Activated CD4-positive, CD25-positive, alpha-beta regulatory T cell (primary cell): ENCODE results near the gene DAPK2.
"Not testable (repeated sequence)": the region's sequence is repeated elsewhere in the genome, so short reads cannot be mapped to it uniquely, and the experiment has no call there.

ENCODE experiments used
- DNase-seq, 4 experiments: peaks; one replicate each; lab custom pipeline; 2025; lab: John Stamatoyannopoulos, UW

The DAPK2 gene

GRCh38 chr15:64046421-64047153, at the start of gene DAPK2:
DAPK2 (minus strand) TSS chr15:64046485; CDS start chr15:64040261, 6,224 bp downstream.
- peak; percentile 14 to 44 (median 27) for DNase-seq

- no peak for DNase-seq
Measured at GRCh38 chr15:64095431-64095794, 49.1 kb upstream of the DAPK2 start.

- DNase-seq: peak; percentile 72 to 84 (median 76)
Measured at GRCh38 chr15:64093627-64094417, 47.5 kb upstream of the DAPK2 start, which contains the start of gene CIAO2A. CIAO2A (minus strand) TSS chr15:64093838; CDS start chr15:64093768, 70 bp downstream.

- peak in 1 of 4 experiments; percentile 15 for DNase-seq
Measured at GRCh38 chr15:64092864-64093626, 46.8 kb upstream of the DAPK2 start.

- DNase-seq: no peak
Measured at GRCh38 chr15:64092075-64092820, 46.0 kb upstream of the DAPK2 start.

GRCh38 chr15:64090527-64090926, 44.2 kb upstream of the DAPK2 start:
- no peak for DNase-seq

GRCh38 chr15:64089543-64090280, 43.4 kb upstream of the DAPK2 start:
- DNase-seq: no peak

GRCh38 chr15:64082757-64083156, 36.5 kb upstream of the DAPK2 start:
- DNase-seq: no peak

GRCh38 chr15:64073496-64073895, 27.2 kb upstream of the DAPK2 start:
- not testable (repeated sequence) for DNase-seq

GRCh38 chr15:64072812-64073211, 26.5 kb upstream of the DAPK2 start:
- no peak for DNase-seq

- DNase-seq: no peak
Measured at GRCh38 chr15:64071931-64072765, 25.9 kb upstream of the DAPK2 start.

- no peak for DNase-seq
Measured at GRCh38 chr15:64070965-64071851, 24.9 kb upstream of the DAPK2 start.

GRCh38 chr15:64070106-64070505, 23.8 kb upstream of the DAPK2 start:
- no peak for DNase-seq

- DNase-seq: no peak
Measured at GRCh38 chr15:64068133-64068532, 21.8 kb upstream of the DAPK2 start.

- DNase-seq: peak; percentile 13 to 41 (median 35)
Measured at GRCh38 chr15:64067564-64068030, 21.3 kb upstream of the DAPK2 start.

- DNase-seq: no peak
Measured at GRCh38 chr15:64066451-64066850, 20.2 kb upstream of the DAPK2 start.

GRCh38 chr15:64060716-64061115, 14.4 kb upstream of the DAPK2 start:
- DNase-seq: no peak

- DNase-seq: not testable (repeated sequence)
Measured at GRCh38 chr15:64059104-64059503, 12.8 kb upstream of the DAPK2 start.

- DNase-seq: no peak
Measured at GRCh38 chr15:64058279-64058678, 12.0 kb upstream of the DAPK2 start.
